SH-SY5Y (cell line): ENCODE measurements around the gene BRDT.

Experiments
- GATA2 ChIP-seq: IDR thresholded peaks from 2 replicates; pipeline ENCODE4 v1.6.1; 2011; ENCODE audit warnings: mild to moderate bottlenecking, low read depth, low read length
- GATA3 ChIP-seq: IDR thresholded peaks from 2 replicates; pipeline ENCODE4 v1.6.1; 2011; ENCODE audit warnings: low read depth, mild to moderate bottlenecking, low read length, moderate library complexity

- TF ChIP-seq GATA2 (no peak), GATA3 (no peak)
These were observed 8.7 kb upstream of the BRDT start for GRCh38 chr1:91940496-91940895.
